Stimulated activated memory B cell treated with anti-CD40 and anti-IgM and Interleukin-4, amounts not matched to agents 10 μg/mL and 1 μg/mL and 100 μg/mL, for 72 hours (primary cell): ENCODE data around the gene KIAA0513.

Experiments
- ATAC-seq: fragments of 150-1000 bp; cut with Tn5 transposase; 2 replicates; pipeline ENCODE4 v1.10.0; 2021
- H3K27ac Mint-ChIP-seq: one replicate; pipeline ENCODE4 v1.8.0; 2022; ENCODE audit warnings: mild to moderate bottlenecking, mixed read lengths
- H3K27me3 Mint-ChIP-seq: one replicate; pipeline ENCODE4 v1.8.0; 2022; ENCODE audit warnings: mixed read lengths
- H3K36me3 Mint-ChIP-seq: one replicate; pipeline ENCODE4 v1.8.0; 2022; ENCODE audit warnings: mixed read lengths
- H3K4me1 Mint-ChIP-seq: one replicate; pipeline ENCODE4 v1.8.0; 2022; ENCODE audit warnings: mixed read lengths
- H3K4me3 Mint-ChIP-seq: one replicate; pipeline ENCODE4 v1.8.0; 2022; ENCODE audit warnings: mild to moderate bottlenecking, moderate library complexity, mixed read lengths
- H3K9me3 Mint-ChIP-seq: one replicate; pipeline ENCODE4 v1.8.0; 2022; ENCODE audit warnings: mixed read lengths

KIAA0513 gene

DNA sequence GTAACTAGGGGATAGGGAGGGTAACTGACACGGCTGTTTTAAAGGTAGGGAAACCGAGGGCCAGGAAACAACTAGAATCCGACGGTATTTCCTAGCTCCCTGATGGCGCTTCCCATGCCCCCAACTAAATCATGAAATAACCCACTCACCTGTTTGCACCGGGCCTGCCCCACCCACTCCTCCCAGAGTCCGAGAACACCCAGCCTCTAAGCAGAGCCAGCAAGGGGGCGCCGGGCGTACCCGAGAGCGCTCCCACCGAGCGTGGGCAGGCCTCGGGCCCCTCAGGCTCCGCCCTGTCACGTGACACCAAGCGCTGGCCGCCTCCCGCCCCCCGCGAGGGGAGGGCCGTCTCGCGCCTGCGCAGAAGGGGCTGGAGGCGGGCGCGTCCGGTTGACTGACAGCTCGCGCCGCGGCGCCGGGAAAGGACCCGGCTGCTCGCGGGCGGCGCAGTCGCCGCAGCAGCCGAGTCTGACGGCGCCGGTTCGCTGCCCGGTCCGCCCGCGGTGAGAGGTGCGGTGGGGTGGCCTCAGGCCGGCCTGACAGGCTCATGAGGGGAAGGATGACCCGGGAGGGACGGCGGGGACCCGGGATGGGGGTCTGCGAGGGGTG lies at the start of gene KIAA0513:
TSS of gene KIAA0513 (plus strand) at position 447 of the 609 bp plus-strand sequence. CDS start 39,277 bp downstream, outside the sequence.
- Mint-ChIP-seq H3K36me3 (no peaks in the 10 kb centered on the region), H3K27me3 (no peaks in the 10 kb centered on the region), H3K4me1 (peaks cover 48% of the 10 kb centered on the region), H3K9me3 (no peaks in the 10 kb centered on the region), H3K27ac (peak within 1 kb of the TSS; percentile 87), H3K4me3 (peak within 1 kb of the TSS; percentile 93)
- ATAC-seq, result peak; percentile 91

DNA sequence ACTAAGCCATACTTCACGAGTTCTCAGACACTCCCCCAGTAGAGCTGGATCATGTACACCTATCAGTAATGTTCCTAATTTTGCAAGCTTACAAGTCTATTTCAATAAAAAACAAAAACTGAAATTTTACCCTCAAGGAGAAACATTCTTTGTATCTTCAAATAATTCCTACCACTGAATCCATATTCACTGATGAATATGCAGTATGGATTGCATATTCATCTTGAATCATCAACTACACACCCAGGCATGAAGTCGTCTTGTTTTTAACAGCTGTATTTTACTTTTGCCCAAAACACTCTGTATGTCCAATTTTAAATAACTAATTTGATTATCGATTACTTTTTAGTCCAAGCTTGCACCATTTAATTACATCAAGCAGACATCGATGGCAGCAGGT lies 48.1 kb upstream of the KIAA0513 start:
- H3K27ac Mint-ChIP-seq, result no peak overlapping the region

GRCh38 chr16:84982434-84982833 lies 45.2 kb upstream of the KIAA0513 start:
- H3K4me1 Mint-ChIP-seq, result peaks cover 14% of the 10 kb centered on the region

More for the DNA sequence above, 48.1 kb upstream of the KIAA0513 start:
- Mint-ChIP-seq H3K36me3 (peaks cover 68% of the 10 kb centered on the region), H3K9me3 (no peaks in the 10 kb centered on the region), H3K27me3 (no peaks in the 10 kb centered on the region), H3K4me1 (peaks cover 8% of the 10 kb centered on the region), H3K4me3 (no peak overlapping the region)
- ATAC-seq, result no peak

DNA sequence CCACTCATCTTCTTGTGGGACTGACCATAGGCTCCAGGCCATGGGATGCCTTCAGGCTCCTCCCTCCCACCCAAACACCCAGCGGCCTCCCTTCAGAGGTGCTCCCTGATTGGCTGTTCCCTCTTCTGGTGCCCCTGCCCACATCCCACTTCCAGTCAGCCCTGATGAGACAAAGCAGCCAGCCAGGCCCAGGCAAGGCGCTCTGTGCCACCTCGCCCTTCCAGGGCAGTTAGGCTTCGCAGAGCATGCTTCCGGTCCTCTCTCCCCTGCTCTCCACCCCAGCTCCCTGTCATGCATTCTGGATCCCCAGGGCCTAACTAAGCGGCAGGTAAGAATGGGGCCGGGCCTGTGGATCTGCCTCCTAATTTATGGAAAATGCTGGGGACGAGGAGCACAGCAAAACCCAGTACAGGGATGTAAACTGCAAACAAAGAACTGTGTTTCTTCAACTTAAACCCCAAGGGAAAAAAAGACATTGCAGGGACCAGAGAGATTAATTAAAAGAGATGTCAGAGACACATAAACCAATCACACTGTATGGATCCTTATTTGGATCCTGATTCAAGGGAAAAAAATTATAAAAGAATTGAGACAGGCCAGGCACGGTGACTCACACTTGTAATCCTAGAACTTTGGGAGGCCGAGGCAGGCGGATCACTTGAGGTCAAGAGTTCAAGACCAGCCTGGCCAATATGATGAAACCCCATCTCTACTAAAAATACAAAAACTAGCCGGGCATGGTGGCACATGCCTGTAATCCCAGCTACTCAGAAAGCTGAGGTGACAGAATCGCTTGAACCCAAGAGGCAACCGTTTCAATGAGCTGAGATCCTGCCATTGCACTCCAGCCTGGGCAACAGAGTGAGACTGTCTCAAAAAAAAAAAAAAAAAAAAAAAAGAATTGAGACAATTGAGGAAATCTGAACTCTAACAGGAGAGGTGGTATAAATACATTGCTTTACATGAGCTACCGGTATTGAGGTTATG lies 42.2 kb upstream of the KIAA0513 start:
- no peak overlapping the region for H3K4me3 Mint-ChIP-seq
- H3K4me1 Mint-ChIP-seq, result peaks cover 14% of the 10 kb centered on the region
- no peak overlapping the region for H3K27ac Mint-ChIP-seq
- no peaks in the 10 kb centered on the region for H3K9me3 Mint-ChIP-seq
- peaks cover 70% of the 10 kb centered on the region for H3K36me3 Mint-ChIP-seq
- no peaks in the 10 kb centered on the region for H3K27me3 Mint-ChIP-seq
- ATAC-seq, result no peak

More at GRCh38 chr16:84982434-84982833, 45.2 kb upstream of the KIAA0513 start:
- Mint-ChIP-seq H3K27me3 (no peaks in the 10 kb centered on the region), H3K36me3 (peaks cover 65% of the 10 kb centered on the region), H3K9me3 (no peaks in the 10 kb centered on the region), H3K27ac (no peak overlapping the region), H3K4me3 (no peak overlapping the region)
- ATAC-seq, result no peak

DNA sequence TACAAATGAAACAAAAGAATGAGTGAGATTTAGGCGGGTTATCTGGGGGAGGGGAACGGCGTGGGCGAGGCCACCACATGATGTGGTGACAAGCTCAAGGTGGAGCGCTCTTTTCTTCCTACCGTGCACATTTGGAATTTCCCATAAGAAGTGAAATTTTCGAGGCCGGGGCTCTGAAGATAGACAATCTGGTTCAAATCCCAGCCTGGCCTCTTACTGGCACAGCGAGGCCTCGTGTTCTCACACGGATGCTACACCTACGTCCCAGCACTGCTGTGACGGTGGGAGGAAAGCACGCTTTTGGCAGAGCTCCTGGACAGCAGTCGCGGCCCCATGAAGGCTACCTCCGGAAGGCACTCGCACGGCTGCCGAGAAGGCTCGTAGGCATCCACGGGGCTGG lies 41.5 kb upstream of the KIAA0513 start:
- H3K4me1 Mint-ChIP-seq, result peaks cover 14% of the 10 kb centered on the region

DNA sequence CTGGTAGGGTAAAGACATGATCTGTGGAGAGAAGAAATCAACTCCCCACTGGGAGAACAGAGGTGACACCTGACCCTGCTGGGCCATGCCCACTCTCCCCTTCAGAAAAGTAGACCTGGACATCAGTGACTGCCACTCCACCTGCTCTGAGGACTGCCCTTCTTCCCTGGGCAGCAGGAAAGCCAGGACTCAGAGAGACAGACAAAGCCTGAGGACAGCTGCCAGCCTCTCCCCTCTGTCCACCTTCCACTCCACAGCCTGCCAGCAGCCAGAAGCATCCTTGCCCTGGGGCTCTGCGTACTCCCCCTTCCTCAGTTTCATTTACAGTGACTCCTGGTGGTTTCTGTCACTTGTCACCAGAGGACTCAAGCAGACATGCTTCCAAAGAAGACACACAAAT lies 40.7 kb upstream of the KIAA0513 start:
- Mint-ChIP-seq H3K9me3 (no peaks in the 10 kb centered on the region), H3K4me1 (peaks cover 14% of the 10 kb centered on the region), H3K27me3 (no peaks in the 10 kb centered on the region), H3K27ac (no peak overlapping the region), H3K4me3 (no peak overlapping the region), H3K36me3 (peaks cover 65% of the 10 kb centered on the region)
- no peak for ATAC-seq

More for the DNA sequence above, 41.5 kb upstream of the KIAA0513 start:
- ATAC-seq, result no peak
- H3K27me3 Mint-ChIP-seq, result no peaks in the 10 kb centered on the region
- no peak overlapping the region for H3K4me3 Mint-ChIP-seq
- H3K9me3 Mint-ChIP-seq, result no peaks in the 10 kb centered on the region
- no peak overlapping the region for H3K27ac Mint-ChIP-seq
- H3K36me3 Mint-ChIP-seq, result peaks cover 65% of the 10 kb centered on the region

- H3K27me3 Mint-ChIP-seq, result no peaks in the 10 kb centered on the region
These were observed 39.1 kb upstream of the KIAA0513 start for GRCh38 chr16:84988328-84989080.

GRCh38 chr16:84989749-84990620 lies 37.6 kb upstream of the KIAA0513 start:
- no peak for ATAC-seq
- H3K4me3 Mint-ChIP-seq, result no peak overlapping the region
- H3K27ac Mint-ChIP-seq, result no peak overlapping the region
- H3K4me1 Mint-ChIP-seq, result peaks cover 7% of the 10 kb centered on the region
- no peaks in the 10 kb centered on the region for H3K27me3 Mint-ChIP-seq
- H3K36me3 Mint-ChIP-seq, result peaks cover 68% of the 10 kb centered on the region
- no peaks in the 10 kb centered on the region for H3K9me3 Mint-ChIP-seq

More at GRCh38 chr16:84988328-84989080, 39.1 kb upstream of the KIAA0513 start:
- no peak for ATAC-seq
- no peaks in the 10 kb centered on the region for H3K9me3 Mint-ChIP-seq
- no peak overlapping the region for H3K4me3 Mint-ChIP-seq
- peaks cover 7% of the 10 kb centered on the region for H3K4me1 Mint-ChIP-seq
- no peak overlapping the region for H3K27ac Mint-ChIP-seq
- H3K36me3 Mint-ChIP-seq, result peaks cover 55% of the 10 kb centered on the region

GRCh38 chr16:84990782-84991181 lies 36.8 kb upstream of the KIAA0513 start:
- Mint-ChIP-seq H3K4me3 (no peak overlapping the region), H3K36me3 (peaks cover 68% of the 10 kb centered on the region), H3K27ac (no peak overlapping the region), H3K27me3 (no peaks in the 10 kb centered on the region), H3K4me1 (peaks cover 5% of the 10 kb centered on the region), H3K9me3 (no peaks in the 10 kb centered on the region)
- ATAC-seq, result no peak

DNA sequence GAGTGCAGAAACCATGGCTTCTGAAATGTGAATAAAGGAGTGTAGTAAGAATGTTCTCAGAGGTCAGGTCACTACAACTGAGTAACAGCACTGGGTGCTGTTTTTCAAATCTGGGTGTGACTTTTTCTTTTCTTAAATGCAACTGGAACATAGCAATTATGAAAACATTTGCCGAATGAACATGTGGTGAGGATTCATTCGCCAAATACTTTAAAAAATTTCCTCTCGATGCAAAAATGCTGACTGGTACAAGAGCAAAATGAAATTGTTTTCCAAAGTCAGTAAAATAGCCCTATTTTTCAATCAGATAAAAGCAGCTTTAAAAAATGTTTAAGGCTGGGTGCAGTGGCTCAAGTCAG lies 34.9 kb upstream of the KIAA0513 start:
- Mint-ChIP-seq H3K36me3 (peaks cover 60% of the 10 kb centered on the region), H3K4me1 (peaks cover 13% of the 10 kb centered on the region), H3K27me3 (no peaks in the 10 kb centered on the region), H3K4me3 (no peak overlapping the region), H3K27ac (no peak overlapping the region), H3K9me3 (no peaks in the 10 kb centered on the region)
- no peak for ATAC-seq

GRCh38 chr16:84993926-84994325 lies 33.7 kb upstream of the KIAA0513 start:
- Mint-ChIP-seq H3K27ac (no peak overlapping the region), H3K36me3 (peaks cover 51% of the 10 kb centered on the region), H3K9me3 (no peaks in the 10 kb centered on the region), H3K27me3 (no peaks in the 10 kb centered on the region), H3K4me3 (no peak overlapping the region), H3K4me1 (peaks cover 17% of the 10 kb centered on the region)
- no peak for ATAC-seq

DNA sequence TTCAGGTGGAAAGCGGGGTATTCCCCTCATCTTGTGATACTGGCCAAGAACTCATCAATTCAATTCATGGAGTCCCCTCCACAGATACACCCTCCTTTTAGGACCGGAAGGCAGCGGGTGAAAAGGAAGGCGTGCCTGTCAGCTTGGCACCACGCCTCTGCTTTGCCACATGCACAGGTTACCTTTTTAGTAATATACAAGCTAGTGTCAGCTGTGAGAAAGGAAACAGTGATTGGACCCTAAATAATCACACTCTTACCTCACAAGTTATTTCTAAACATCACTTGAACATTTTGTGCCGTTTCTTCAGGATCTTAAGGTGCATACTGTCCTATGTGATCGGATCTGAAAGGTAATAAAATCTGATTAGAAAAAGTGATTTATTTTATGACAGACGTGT lies 31.9 kb upstream of the KIAA0513 start:
- Mint-ChIP-seq H3K4me1 (peaks cover 20% of the 10 kb centered on the region), H3K27me3 (no peaks in the 10 kb centered on the region), H3K27ac (no peak overlapping the region), H3K9me3 (no peaks in the 10 kb centered on the region), H3K36me3 (peaks cover 48% of the 10 kb centered on the region), H3K4me3 (no peak overlapping the region)
- no peak for ATAC-seq

- H3K27ac Mint-ChIP-seq, result peak overlapping the region; percentile 12
- ATAC-seq, result no peak
- H3K4me3 Mint-ChIP-seq, result no peak overlapping the region
- H3K27me3 Mint-ChIP-seq, result no peaks in the 10 kb centered on the region
- no peaks in the 10 kb centered on the region for H3K9me3 Mint-ChIP-seq
- H3K36me3 Mint-ChIP-seq, result peaks cover 44% of the 10 kb centered on the region
- H3K4me1 Mint-ChIP-seq, result peaks cover 23% of the 10 kb centered on the region
These were observed 31.2 kb upstream of the KIAA0513 start for GRCh38 chr16:84996365-84996764.

DNA sequence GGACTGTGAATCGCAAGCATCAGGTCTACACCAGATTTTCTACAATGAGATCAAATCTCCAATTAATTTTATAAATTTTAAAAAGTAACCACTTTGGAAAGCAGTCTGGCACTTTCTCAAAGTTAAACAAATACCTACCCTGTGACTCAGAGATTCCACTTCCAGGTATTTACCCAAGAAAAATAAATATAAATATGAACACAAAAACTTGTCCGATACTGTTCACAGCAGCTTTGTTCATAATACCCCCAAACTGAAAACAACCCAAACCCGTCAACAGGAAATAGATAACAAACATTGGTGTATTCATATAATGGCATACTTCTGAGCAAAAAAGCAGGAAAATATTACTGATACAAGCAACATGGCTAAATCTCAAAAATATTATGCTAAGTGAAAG lies 28.4 kb upstream of the KIAA0513 start:
- H3K9me3 Mint-ChIP-seq, result no peaks in the 10 kb centered on the region
- peaks cover 41% of the 10 kb centered on the region for H3K36me3 Mint-ChIP-seq
- H3K4me1 Mint-ChIP-seq, result peaks cover 46% of the 10 kb centered on the region
- no peak for ATAC-seq
- no peak overlapping the region for H3K27ac Mint-ChIP-seq
- no peaks in the 10 kb centered on the region for H3K27me3 Mint-ChIP-seq
- no peak overlapping the region for H3K4me3 Mint-ChIP-seq
